Ishikawa (cell line): ENCODE data around the gene PARN.

Source experiments
- CEBPB ChIP-seq: IDR thresholded peaks from 2 replicates; pipeline ENCODE4 v1.6.1; 2012
- EP300 ChIP-seq: IDR thresholded peaks from 2 replicates; pipeline ENCODE4 v1.6.1; 2012; ENCODE audit warnings: borderline replicate concordance
- FOXM1 ChIP-seq: IDR thresholded peaks from 2 replicates; pipeline ENCODE4 v1.6.1; 2012; ENCODE audit warnings: low read depth, borderline replicate concordance
- MAX ChIP-seq: IDR thresholded peaks from 2 replicates; pipeline ENCODE4 v1.6.1; 2012
- RAD21 ChIP-seq: IDR thresholded peaks from 2 replicates; pipeline ENCODE4 v1.6.1; 2012; ENCODE audit warnings: low read depth
- TAF1 ChIP-seq: IDR thresholded peaks from 2 replicates; pipeline ENCODE4 v1.6.1; 2012; ENCODE audit warnings: low read depth, mild to moderate bottlenecking
- YY1 ChIP-seq: IDR thresholded peaks from 2 replicates; pipeline ENCODE4 v1.6.1; 2012; ENCODE audit warnings: low read depth
- TF ChIP-seq, protein P1 (sequence below): IDR thresholded peaks from 2 replicates; pipeline ENCODE4 v1.6.1; 2012; ENCODE audit warnings: low read depth, mild to moderate bottlenecking

GRCh38 chr16:14394834-14395233 is 235.2 kb downstream of the PARN start:
- TF ChIP-seq EP300, result no peak
- TF ChIP-seq FOXM1, result no peak
- TF ChIP-seq CEBPB, result no peak
- no peak for TF ChIP-seq TAF1
- TF ChIP-seq, protein P1, sequence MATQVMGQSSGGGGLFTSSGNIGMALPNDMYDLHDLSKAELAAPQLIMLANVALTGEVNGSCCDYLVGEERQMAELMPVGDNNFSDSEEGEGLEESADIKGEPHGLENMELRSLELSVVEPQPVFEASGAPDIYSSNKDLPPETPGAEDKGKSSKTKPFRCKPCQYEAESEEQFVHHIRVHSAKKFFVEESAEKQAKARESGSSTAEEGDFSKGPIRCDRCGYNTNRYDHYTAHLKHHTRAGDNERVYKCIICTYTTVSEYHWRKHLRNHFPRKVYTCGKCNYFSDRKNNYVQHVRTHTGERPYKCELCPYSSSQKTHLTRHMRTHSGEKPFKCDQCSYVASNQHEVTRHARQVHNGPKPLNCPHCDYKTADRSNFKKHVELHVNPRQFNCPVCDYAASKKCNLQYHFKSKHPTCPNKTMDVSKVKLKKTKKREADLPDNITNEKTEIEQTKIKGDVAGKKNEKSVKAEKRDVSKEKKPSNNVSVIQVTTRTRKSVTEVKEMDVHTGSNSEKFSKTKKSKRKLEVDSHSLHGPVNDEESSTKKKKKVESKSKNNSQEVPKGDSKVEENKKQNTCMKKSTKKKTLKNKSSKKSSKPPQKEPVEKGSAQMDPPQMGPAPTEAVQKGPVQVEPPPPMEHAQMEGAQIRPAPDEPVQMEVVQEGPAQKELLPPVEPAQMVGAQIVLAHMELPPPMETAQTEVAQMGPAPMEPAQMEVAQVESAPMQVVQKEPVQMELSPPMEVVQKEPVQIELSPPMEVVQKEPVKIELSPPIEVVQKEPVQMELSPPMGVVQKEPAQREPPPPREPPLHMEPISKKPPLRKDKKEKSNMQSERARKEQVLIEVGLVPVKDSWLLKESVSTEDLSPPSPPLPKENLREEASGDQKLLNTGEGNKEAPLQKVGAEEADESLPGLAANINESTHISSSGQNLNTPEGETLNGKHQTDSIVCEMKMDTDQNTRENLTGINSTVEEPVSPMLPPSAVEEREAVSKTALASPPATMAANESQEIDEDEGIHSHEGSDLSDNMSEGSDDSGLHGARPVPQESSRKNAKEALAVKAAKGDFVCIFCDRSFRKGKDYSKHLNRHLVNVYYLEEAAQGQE, result no peak
- TF ChIP-seq MAX, result no peak
- no peak for TF ChIP-seq YY1
- TF ChIP-seq RAD21, result no peak
